Dedifferentiated amniotic fluid mesenchymal stem cell (primary cell): ENCODE data around the gene NLRP9.

Source experiments
- DNase-seq: peaks from one replicate; pipeline ENCODE4 v3.0.0-alpha.2; 2016; ENCODE audit errors: extremely low spot score

NLRP9 gene

DNA sequence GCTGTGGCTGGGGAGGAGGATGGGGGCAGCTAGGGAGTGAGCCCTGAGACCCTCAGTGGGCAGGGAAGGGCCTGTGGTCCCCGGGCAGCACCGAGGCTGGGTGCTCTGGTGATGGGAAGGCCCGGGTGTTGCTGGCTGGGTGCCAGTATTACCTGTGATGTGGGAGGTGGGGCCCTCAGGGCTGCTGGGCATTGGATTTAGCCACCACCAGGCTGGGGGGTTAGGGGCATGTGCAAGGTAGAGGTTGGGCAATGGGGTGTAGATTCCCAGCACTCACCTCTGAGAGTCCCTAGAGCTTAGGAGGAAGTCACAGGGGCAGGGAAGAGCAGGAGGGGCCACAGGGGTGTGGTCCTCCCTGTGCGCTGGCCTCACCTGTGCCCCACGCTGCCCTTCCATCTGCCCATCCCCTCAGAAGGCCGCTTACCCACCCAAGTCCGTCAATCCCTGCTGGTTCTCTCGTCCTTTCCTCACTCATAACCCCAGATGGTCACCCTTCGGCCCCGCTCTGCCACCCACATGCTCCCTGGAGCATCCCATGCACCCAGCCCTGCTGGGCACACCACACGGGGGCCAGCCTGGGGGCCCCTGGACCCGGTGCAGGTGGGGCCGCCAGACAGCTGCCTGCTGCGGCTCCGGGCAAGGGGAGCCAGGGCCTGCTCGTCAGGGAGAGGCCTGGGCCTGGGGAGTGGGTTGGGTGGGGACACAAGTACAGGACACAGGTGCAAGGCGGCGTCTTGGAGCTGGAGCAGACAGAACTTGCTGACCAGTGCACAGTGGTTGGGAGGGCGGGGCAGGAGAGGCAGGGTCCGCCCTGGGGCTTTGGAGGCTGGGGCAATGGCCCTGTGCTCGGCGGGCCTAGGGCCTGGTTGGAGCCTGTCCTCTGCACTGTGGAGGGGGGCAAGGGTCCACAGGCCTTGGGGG lies 50.7 kb downstream of the NLRP9 start:
- DNase-seq = no peak

DNA sequence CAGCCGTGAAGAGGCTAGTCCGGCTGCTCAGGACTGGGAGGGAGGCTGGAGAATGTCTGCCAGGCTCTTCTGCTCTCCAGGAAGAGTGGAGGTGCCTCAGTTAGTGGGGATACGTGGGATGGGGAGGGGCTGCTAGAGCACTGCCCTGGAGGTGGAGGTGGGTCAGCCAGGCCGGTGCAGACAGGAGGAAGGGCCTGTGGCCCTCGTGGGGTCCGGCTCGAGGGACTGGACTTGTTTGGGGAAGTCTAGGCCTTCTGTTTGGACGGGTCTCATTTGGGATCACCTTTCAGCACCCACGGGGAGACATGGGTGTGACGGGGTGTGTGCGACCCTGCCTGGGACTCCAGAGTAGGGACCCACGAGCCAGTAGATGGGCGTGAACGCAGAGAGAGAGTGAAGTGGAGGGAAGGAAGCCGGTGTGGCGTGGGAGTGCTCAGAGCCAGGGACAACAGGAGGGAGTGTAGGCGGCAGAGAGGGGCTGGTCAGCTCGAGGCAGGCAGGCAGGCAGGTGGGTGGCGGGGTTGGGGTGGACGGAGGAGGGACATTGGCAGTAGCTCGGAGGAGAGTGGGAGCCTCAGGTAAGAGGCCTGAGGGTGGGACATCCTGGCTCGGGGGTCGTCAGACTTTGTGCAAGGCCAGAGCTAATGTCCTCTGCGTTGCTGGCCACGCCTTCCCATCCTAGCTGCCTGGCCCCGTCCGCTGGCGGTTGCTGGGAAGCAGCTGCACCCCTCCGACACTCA lies 51.7 kb downstream of the NLRP9 start:
- DNase-seq = no peak

DNA sequence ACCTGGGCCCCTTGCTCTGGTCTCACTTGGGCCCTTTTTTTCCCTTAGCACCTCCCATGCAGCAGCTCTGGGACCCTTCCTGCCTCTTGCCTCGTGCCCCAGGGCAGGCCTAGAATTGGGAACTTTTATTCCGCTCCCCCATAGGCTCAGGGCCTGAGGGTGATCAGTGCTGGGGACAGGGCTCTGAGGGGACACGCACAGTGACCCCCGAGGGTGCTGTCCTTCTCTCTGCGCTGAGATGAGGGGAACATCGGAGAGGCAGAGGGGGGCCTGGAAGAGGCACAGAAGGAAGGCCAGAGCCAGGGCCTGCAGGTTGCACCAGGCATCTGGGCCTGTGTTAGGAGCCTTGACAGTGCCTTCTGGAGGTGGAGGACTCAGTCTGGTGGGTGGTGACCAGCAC lies 52.4 kb downstream of the NLRP9 start:
- DNase-seq = no peak

DNA sequence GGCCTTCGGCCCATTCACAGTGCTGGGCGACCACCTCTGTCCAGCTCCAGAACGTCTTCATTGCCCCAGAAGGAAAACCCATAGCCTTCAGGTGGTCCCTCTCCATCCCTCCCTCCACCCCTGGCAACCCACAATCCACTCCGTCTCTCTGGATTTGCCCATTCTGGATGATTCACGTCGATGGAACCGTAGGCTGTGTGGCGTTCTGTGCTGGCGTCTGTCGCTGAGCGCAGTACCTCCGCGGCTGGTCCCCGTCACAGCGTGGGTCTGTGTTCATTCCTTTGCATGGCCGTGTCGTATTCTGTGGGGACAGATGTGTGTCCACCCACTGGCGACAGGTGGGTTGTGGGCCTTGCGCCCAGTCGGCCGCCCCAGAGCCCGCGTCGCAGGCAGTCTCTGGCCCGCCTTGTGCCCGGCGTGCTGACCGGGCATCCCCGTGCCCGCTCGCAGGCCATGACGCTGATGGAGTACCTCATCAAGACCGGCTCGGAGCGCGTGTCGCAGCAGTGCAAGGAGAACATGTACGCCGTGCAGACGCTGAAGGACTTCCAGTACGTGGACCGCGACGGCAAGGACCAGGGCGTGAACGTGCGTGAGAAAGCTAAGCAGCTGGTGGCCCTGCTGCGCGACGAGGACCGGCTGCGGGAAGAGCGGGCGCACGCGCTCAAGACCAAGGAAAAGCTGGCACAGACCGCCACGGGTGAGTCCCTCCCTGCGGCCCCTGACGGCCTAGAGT lies 53.1 kb downstream of the NLRP9 start:
- DNase-seq = no peak

DNA sequence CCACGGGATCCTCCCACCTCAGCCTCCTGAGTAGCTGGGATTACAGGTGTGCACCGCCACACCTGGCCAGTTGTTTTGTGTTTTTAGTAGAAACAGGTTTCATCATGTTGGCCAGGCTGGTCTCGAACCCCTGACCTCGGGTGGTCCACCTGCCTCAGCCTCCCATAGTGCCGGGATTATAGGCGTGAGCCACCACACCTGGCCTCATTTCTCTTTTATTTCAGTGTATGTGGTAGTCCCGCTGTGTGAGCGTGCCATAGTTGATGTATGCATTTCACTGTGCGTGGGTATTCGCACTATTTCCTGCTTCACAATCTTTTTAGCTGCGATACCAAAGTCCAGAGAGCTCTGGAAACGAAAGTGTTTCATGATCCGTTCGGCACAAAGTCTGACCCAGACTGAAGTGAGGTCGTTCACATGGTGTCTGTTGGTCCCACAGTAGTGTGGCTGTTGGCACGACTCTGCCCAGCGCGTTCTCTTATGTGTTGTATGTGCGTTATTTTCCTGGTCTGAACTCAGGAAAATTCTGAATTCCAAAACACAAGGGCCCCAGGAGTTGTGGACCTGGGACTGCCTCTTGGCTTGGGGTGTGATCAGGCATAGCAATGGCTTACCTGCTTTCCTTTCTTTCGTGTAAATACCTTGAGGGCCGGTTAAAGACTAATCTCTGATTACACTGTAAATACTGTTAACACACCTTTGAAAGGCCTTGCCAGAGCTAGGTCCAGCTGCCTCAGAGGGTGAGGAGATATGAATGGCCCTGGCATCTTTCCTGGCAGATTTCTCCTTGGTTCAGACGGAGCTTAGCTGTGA lies 54.5 kb downstream of the NLRP9 start:
- DNase-seq = no peak

DNA sequence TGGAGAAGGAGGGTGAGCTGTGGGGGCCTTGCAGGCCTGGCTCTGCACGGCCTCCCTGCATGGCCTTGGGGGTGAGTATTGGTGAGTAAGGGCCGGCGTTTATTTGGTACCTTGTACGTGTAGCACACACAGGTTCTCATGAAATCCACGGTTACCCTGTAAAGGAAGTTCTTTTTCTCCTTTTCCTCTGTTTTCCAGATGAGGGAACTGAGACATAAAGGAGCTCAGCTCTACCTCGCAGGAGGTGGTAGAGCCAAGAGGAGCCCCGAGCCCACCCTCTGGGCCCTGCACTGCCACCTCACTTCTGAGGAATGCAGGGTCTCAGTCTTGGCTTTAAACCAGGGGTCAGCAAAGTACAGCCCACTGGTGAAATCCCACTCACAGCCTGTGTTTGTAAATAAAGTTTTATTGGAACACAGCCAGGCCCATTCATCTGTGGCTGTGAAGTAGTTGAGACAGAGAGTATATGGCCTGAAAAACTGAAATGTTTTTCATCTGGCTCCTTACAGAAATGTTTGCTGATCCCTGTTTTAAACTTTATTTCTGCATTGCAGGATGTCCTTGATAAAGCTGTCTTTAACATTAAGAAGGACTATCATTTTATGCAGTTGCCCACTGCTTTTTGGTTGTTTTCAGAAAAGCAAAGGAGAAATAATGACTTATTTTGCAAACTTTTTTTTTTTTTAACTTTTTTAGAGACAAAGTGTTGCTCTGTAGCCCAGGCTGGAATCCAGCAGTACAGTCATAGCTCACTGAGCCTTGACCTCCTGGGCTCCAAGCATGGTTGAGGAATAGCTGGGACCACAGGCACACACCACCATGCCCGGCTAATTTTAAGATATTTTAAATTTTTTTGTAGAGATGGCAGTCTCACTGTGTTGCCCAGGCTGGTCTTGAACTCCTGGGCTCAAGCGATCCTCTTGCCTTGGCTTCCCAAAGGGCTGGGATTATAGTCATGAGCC lies 56.8 kb downstream of the NLRP9 start:
- DNase-seq = no peak

DNA sequence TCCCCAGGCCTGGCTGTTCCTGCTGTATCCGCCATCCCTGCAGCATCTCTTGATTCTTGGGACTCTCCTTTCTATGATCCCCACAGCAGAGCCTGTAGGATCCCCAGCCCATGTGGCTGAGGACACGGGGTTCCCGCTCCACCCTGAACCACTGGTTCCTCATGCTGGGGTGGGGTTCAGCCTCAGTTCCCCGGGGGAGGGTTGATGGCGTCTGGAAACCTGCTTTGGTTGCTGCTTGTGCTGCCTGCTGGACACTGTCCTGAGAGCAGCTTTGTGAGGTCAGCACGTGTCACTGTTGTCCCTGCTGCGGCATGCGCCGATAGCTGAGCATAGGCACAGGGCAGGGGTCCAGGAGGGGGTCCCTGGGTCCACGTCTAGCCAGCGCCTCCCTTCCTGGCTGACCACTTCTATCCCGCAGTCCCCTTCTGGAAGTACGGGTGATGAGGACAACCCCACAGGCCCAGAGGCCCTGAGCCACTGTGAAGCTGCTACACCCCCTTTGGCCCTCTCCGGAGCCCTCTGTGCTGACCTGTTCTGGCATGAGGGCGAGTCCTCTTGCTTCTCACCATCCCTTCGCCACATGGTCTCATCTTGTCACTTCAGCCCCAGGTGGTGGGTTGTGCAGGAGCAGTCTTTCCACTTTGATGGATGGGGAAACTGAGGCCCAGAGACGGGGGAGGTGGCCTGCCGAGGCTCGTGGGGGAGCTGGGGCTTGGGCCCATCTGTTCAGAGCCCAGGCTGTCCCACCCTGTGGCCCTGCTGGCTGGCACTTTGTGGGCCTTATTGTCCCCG lies 57.7 kb downstream of the NLRP9 start:
- DNase-seq = no peak

DNA sequence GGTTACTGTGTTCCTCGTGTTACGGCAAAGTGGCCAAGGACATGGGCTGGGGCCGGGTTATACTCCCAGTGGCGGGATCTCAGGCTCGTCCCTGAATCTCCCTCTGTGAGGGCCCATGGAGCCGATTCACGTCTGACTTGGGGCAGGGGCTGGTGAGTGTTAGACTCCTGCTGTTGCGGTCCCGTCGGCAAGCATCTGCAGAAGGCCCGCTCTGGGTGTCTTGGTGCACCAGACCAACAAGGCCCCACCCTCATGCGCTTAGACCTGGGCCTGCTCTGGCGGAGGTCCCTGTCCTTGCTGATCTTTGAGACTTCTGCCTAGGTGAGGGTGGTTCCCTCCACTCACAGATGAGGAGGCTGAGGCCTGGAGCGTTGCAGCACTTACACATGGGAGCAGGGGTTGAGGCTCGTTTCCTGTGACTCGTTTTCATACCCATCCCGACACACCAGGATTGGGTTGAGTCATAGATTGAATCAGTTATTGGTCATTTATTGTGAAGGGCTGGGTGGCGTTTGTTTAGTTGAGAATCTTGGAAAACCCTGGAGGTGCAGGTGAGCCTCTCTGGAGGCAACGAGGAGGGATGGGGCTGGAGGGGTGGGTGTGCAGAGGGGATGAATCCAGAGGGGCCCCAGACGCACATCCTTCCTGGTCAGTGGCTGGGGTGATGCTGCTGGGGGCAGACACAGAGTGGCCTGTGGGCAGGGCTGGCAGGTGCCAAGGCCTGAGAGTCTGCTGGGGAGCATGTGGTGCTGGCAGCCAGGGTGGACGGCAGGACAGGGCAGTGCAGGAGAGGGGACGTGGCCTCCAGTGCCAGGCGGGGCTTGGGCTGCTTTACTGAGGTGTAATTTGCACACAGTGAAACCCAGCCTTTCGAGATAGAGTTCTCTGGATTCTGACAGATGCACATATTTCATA lies 58.6 kb downstream of the NLRP9 start:
- DNase-seq = no peak

DNA sequence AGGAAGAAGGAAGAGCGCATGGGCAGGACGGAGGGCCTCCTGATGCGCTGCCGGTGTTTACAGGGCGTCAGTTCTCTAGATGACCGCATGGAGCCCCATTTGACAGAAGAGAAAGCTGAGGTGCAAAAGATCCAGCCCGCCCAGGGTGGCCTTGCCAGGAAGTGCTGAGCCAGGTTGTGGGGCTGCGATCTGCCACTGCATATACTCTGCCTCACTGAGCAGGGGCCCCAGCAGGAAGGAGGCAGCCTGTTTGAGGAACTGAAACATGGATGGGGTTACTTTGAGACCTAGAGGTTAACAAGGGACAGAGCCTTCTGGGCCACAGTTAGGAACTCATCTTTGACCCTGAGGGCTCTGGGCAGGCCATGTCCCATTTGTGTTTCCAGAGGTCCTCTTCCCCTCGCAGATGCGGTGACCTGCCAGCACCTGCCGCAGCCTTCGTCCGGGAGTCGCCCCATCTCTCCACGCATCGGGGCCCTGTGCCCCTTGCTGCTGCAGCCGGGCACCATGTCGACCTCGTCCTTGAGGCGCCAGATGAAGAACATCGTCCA lies 60.0 kb downstream of the NLRP9 start:
- no peak for DNase-seq

DNA sequence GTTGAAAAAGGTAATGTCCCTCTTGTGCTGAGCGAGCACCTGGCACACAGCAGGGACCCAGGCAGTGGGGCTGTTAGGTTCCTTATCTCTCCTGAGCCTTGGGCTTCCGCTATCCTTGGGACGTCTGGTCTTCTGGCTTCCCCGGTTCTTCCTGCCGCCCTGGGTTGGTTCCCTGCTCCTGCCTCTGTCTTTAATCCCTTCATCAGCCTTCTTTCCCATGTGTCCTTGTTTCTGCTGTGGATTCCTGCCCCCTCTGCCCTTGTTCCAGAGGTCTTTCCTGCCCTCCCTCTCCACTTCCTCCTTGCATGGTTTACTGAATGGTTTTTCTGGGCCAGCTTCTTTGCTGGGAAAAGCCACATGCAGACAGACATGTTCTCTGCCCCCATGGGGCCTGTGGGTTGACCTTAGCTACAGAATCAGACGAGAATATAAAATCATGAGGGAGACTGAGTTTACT lies 60.6 kb downstream of the NLRP9 start:
- no peak for DNase-seq

DNA sequence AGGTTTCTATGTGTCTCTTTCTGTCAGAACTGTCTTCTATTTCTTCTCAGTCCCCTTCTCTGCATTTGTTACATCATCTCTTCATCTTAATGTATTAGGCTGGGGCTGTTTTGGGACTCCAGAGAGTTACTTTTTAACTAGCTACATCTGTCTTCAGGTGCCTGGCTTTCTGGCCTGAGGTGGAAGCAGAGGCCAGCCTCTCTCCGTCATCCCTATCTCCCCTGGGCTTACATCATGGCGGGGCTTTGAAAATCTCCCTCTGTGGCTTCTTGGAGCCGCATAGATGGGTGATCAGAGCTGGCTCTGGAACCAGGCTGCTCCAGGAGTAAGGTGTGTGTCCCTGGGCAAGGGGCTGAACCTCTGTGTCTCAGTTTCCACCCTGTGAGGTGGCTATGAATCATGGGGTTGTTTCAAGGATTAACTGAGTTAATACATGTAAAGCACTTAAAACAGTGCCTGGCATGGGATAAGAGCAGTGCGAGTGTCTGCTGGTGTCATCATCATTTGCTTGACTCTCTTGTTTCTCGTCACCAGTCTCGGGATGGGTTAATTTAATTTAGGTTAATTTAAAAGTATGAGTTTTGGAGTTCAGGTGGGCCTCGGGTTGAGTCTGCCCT lies 61.2 kb downstream of the NLRP9 start:
- DNase-seq = no peak

DNA sequence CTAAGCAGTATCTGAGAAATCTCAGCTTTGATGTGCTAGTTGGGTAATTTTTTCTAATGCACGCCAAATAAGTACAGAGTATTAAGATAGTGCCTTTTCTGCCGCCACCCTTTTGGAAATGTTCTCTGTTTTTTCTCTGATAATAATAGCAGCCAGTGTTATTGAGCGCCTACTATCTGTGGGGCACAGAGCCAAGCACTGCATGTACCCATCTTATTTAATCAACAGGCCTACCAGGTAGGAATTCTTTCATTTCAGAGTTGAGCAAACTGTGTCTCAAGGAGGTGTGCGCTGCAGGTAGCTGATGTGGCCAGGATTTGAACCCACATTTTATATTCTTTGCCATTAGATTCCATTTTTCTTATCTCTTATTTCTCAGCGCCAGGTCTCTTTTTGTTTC lies 61.8 kb downstream of the NLRP9 start:
- no peak for DNase-seq

DNA sequence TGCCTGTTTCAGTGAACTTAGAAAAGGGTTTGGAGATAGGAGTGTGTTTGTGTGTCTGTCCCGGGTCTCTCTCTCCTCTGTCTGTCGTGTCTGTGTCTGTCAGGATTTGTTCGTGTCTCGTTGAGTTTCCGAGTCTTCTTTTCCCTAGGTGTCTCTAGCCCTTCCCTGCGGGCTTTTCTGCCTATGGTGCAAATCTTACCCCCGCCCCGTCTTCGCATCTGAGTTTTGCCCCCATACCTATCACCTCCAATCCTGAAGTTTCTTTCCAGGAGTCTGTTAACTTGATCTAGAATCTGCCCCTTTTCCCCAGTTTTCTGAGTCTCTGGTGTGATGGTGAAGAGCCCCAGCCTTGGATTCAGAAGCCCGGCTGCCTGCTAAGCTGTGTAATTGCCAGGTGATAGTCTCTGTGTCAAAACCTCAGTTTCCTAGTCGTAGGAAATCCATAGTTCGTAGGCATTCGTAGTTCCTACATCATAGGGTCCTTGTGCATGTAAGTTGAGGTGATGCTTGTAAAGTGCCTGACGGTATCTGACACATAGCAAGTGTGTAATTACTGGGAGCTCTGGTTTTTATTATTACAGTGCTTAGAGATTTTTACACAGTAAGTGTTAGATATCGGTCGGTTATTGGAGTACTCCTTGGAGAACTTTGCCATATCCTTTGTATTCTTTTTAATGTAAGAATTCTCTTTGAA lies 62.4 kb downstream of the NLRP9 start:
- DNase-seq = no peak

DNA sequence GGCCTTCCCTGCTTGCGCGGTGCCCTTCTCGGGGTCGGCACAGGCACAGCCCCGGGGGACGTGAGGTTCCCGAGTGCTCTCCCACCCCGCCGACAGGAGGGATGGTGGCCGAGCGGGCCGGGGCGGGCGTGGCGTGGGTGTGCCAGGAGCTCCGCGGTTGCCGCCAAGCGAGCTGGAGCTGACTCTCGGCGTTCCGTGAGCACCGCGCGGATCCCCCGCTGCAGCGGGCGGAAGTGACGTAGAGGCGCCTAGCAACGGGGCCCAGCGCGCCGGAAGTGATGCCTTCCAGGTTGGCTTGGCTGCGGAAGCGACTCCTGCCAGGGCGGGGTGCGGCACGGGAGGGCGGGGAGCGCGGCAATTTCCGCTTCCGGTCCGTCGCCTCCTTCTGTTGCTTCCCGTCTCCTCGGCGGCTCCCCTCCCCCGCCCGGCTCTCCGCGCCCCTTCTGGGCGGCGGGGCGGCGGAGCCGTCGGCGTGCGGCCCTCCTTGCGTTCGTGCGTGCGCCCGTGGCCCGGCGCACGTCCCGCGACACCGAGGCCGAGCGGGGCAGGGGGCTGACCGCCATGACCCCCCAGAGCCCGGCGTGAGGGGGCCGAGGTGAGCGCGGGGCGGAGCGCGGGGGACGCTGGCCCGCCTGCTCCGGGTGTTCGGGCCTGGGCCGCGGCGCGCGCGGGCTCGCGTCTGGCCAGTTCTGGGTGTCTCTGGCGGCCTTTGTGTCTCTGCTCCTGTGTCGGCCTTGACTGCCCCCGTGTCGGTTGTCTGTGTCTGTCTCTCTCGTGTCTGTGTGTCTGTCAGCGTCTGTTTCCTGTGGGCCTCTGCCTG lies 63.2 kb downstream of the NLRP9 start, which contains the start of gene EPN1:
Gene EPN1, plus strand, starts transcription at position 386 of the 820 bp plus-strand sequence. CDS start 3,402 bp downstream, outside the sequence.
- peak; percentile 93 for DNase-seq

DNA sequence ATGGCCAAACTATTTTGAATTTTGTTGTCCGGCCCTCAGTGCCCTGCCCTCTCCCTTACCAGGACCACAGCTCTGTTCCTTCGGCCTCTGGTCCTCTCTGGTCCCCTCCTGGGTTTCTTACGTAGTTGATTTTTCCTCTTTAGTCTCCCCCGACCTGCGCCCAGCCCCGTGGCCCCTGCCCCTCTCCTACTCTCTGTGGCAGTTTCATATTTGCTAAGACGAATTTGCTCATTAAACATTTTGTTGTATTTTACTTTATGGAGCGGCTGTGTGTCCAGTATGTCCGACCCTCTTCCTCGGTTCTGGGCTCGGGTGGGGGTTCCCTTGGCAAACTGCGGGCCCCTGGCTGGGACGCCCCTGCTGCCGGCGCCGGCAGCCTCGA lies 63.8 kb downstream of the NLRP9 start:
- DNase-seq = no peak

DNA sequence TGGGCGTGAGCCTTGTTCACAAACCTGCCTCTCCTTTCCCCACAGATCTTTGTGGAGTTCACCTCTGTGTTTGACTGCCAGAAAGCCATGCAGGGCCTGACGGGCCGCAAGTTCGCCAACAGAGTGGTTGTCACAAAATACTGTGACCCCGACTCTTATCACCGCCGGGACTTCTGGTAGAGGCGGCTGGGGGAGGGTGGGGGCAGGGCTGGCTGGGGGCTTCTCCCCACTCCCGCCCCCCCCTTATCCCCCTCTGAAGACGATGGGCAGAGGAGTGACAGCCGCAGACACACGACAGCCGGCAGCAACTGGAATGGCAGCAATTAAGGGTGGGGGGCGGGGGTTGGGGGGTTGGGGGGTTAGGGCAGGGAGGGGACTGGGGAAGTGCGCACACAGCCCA lies 64.3 kb downstream of the NLRP9 start:
- no peak for DNase-seq
